ENCODE data around the gene NUDT3.
A peak's percentile ranks its signal among the peaks of the same experiment; 100 is the strongest.

NUDT3 gene

GRCh38 chr6:34318499-34319470 is 73.7 kb downstream of the NUDT3 start:
- no peak for DNase-seq

DNA sequence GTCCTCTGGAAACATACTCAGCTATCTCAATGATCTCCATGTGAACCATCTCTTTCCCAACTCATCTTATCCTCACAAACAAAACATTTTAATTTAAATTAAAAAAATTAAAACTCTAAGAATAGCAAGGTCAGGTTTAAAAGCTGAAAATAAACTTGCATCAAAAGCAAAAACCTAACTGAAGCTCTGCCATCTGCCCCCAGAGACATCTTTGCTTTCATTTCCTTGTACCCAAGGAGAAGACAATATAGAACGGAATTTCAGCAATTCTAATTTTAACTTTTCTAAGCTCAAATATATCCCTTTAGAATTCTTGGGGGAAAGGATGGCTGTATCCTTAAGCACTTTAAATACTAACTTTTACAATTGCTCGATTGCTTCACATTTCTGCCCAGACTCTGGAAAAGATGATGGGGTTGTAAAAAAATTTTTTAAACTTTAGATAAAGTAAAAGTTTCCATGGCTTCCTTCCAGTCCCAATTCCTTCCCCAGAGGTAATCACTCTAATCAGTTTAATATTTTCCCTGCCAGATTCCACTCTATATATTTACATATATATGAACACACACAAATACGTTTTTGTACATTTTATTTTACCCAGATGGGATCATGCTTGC is 74.5 kb downstream of the NUDT3 start:
- DNase-seq: no peak

DNA sequence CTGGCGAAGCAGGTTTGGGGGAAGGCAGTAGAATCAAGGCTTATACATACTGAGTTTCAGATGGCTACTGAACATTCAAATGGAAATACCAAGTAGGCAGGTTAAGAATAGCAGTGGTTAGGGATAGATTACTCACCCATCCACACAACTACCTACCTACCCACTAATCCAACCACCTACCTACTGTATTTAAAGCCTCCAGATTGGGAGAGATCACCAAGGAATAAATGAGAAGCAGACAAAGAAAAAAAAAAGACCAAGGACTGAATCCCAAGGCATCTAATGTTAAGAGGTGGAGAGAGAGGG is 75.3 kb downstream of the NUDT3 start:
- DNase-seq: no peak

GRCh38 chr6:34316431-34317171 is 75.9 kb downstream of the NUDT3 start:
- no peak for DNase-seq

DNA sequence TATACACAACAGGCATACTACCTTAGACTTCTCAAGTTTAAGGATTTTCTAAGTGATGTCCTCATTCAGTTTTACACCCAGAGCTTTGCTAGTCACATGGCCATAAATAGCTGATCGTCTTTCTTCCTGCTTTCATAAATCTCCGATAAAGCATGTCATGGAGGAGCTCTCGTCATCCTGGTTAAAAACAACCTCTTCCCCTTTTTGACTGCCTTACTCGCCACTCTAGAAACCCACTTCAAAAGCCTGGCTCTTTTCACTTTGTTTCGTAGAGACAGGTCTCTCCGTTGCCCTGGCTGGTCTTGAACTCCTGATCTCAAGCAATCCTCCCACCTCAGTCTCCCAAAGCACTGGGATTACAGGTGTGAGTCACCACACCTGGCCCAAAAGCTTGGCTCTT is 76.7 kb downstream of the NUDT3 start:
- peak; percentile 27 to 33 for DNase-seq

- DNase-seq: no peak
Measured at GRCh38 chr6:34315256-34315655, 77.2 kb downstream of the NUDT3 start.

DNA sequence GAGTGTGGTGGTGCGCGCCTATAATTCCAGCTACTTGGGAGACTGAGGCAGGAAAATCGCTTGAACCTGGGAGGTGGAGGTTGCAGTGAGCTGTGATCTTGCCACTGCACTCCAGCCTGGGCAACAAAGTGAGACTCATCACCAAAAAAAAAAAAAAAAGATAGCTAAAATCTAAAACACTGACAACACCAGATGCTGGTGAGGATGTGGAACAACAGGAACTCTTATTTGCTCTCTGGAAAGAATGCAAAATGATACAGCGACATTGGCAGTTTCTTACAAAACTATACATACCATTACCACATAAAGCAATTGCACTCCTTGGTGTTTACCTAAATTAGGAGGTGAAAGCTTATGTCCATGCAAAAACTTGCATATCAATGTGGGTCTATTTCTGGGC is 80.2 kb downstream of the NUDT3 start:
- DNase-seq: no peak

DNA sequence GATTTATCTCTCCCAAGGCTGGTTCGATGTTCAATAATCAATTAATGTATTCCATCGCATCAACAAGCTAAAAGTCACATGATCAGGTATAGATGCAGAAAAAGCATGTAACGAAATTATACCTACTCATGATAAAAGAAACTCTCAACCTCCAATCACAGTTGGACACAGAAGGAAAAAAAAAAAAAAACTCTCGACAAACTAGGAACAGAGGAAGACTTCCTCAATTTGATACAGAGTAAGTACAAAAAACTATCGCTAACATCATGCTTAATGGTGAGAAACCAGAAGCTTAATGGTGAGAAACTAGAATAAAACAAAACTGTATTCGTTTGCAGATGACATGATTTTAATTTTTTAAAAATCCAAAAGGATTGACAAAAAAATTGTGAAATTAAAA is 81.7 kb downstream of the NUDT3 start:
- DNase-seq: no peak

- no peak for DNase-seq
Measured at GRCh38 chr6:34308483-34308882, 84.0 kb downstream of the NUDT3 start.

DNA sequence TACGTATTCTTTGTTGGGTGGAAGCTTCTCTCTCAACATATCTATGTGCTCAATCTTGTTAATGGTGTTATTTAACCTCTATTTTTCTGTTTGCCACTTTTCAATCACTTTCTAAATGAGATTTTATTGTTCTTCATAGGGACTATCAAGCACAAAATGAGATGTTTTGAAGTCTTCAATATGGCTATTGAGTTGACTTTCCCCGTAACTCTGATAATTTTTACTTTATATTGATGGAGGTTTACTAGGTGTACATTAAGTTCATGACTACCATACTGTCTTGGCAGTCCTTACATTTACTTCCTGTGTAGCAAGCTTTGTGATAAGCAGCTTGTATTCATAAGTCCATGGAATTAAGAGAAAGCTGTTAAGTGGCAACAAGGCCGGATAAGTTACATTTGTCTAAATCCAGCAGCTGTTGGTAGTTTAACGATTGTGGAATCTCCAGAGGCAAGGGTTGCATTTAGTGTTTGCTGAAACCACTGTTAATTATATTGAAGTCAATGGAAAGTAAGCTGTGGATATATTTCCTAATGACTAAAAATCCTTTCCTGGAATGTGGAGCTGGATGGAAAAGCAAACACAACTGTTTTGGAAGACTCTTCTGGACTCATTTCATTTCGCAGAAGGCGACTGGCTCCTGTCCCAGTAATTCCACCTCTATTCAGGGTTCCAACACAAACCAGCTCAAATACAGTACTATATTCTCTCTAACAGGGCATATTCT is 86.3 kb downstream of the NUDT3 start:
- DNase-seq: no peak

- no peak for DNase-seq
Measured at GRCh38 chr6:34305497-34305896, 87.0 kb downstream of the NUDT3 start.

DNA sequence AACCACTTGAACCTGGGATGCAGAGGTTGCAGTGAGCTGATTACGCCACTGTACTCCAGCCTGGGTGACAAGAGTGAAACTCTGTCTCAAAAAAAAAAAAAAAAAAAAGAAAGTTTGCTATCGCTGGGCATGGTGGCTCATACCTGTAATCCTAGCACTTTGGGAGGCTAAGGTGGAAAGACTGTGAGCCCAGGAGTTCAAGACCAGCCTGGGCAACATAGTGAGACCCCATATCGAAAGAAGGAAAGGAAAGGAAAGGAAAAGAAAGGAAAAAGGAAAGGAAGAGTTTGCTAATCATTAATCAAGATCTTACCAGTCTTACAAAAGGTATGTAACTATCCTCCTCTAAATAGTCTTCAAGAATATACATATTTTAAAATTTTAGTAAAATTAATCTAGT is 88.3 kb downstream of the NUDT3 start:
- no peak for DNase-seq

DNA sequence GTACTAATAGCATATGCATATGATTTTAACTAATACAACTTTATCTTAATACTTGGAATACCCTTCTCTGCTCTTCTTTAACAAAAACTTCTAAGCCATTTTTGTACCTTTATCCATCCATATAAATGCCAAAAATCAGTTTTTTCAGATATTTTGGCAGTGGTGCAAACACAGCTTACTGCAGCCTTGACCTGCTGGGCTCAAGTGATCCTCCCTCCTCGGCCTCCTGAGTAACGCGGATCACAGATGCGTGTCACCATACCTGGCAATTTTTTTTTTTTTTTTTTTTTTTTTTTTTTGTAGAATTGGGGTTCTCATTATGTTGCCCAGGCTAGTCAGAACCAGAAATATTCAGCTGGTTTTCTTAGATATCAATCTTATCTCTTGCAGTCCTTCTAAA is 89.5 kb downstream of the NUDT3 start:
- no peak for DNase-seq

DNA sequence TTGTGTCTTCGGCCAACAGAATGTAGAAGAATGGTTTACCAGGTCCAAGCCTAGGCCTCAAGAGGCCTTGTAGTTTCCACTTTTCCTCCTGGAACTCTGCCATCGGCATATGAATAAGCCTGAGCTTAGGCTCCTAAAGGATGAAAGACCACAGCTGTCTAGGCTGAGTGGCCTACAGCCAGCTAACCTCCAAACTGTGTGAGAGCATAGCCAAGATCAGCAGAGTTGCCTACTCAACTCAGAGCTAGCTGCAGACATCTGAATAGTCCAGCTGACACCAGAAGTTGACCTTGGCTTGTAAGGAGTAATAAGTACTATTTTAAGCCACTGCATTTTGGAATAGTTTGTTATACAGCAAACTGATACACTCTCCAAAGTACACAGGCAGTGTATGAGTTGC is 91.1 kb downstream of the NUDT3 start:
- no peak for DNase-seq

GRCh38 chr6:34300332-34300751 is 92.1 kb downstream of the NUDT3 start:
- no peak for DNase-seq

- DNase-seq: no peak
Measured at GRCh38 chr6:34298941-34299340, 93.5 kb downstream of the NUDT3 start.

- no peak for DNase-seq
Measured at GRCh38 chr6:34295721-34296120, 96.7 kb downstream of the NUDT3 start.

DNA sequence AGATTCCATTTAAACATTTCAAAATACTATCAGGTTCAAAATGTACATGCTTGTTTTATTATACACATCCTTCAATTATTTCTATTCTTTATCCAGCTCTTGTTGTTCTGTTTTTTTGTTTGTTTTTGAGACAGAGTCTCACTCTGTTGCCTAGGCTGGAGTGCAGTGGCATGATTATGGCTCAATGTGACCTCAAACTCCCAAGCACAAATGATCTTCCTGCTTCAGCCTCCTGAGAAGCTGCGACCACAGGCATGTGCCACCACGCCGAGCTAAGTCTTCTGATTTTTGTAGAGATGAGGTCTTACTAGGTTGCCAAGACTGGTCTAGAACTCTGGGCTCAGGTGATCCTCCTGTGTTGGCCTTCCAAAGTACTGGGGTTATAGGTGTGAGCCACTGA is 99.5 kb downstream of the NUDT3 start:
- DNase-seq: no peak

DNA sequence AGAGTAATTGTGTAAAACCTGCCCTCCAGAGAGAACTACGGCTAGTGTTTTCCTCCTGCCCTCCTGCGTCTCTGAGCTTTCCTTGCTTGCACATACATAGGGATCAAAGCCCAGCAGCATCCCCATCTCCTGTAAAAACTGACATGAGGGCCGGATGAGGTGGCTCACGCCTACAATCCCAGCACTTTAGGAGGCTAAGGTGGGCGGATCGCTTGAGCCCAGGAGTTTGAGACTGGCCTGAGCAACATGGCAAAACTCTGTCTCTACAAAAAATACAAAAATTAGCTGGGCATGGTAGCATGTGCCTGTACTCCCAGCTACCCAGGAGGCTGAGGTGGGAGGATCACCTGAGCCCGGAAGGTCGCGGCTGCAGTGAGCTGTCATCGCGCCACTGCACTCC is 103.3 kb downstream of the NUDT3 start:
- DNase-seq: no peak

DNA sequence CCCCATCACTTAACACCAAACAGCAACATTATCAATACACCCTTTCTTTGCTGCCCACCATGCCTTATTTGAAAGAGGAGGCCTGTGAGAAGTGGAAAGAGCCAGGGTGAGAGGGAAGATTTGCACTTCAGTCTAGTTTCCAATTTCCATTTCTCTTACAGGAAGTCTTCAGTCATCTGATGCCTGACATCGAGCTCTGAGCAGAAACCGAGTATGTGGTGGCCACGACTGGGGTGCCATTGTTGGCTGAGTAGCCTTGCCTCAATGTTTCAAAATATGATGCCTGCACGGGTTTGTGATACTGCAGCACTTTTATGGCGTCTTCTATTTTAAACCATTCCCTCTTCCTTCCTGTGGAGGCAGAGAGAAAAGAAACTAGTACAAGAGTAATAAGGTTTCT is 103.9 kb downstream of the NUDT3 start:
- no peak for DNase-seq

DNA sequence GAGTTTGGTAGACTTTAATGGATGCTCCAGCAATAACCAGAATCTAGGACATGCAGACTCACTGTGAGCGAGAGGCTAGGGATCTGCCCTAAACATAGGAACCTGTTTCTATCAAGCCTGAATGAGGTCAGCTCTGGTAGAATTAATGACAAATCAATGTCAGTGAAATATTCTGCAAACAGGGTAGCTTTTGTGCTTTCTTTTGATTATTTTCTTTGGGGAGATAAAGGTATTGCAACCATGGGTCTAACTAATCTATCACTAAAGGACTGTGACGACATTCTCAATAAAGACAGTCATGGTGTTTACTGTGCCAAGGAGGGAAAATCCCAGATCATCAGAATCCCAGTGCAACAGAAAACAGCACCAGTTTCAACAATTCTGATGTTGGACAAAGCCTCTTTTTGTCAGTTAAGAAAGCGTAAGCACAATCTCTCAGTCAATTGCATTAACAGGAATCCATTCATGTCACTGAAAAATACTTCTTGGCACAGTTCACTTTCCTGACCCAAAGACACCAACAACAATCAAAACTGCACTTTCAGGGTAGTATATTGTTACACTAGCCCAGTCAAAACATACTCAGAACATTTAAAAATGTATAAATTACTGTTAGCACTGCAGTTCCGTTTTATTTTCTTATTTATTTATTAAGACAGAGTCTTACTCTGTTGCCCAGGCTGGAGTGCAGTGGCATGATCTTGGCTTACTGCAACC is 106.9 kb downstream of the NUDT3 start:
- DNase-seq: no peak

Measured in activated T-cell treated with anti-CD3 and anti-CD28 coated beads, Interleukin-2, amount 50 U/mL, for 48 hours (primary cell).